HG03571 (cell line): ENCODE data around the gene TOM1.
"Not testable (repeated sequence)": the region's sequence is repeated elsewhere in the genome, so short reads cannot be mapped to it uniquely, and the experiment has no call there.

ENCODE experiments used
- ATAC-seq: cut with Tn5 transposase; IDR thresholded peaks from one replicate; pipeline ENCODE4 v1.9.1; 2021; ENCODE audit not compliant: unreplicated experiment

TOM1 gene

DNA sequence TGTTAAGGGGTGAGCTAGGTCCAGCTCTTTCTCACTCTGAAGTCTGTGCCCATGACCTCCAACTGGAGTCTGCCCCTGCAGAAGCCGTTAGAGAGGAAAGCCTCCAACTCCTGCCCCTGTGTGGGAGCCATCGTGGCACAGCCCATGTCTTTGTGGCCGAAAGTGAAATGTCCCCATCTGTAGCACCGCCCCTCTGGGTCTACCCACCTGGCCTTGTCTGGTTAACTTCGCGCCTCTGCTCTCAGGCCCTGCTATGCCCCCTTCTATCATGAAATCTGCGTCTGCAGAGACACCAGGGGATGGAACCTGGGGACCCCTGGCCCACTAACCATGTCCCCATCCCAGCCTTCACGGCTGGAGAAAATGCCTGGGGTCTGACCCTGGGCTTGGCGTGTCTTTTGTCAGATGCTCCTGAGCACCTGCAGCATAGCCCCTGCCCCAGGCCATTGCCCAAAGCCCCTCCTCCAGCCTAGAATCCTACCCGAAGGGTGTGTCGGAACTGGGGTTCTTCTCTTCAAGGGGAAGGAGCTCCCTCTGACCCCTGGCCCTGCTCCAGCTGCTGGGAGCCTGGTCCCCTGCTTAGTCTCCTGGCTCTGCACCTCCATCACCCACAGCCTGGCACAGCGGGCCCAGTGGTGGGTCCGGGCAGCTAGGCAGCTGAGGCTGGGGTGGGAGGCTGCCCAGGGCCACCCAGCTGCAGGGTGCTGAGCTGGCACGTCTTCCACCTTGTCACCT, 45.4 kb downstream of the TOM1 start:
- ATAC-seq: no peak

DNA sequence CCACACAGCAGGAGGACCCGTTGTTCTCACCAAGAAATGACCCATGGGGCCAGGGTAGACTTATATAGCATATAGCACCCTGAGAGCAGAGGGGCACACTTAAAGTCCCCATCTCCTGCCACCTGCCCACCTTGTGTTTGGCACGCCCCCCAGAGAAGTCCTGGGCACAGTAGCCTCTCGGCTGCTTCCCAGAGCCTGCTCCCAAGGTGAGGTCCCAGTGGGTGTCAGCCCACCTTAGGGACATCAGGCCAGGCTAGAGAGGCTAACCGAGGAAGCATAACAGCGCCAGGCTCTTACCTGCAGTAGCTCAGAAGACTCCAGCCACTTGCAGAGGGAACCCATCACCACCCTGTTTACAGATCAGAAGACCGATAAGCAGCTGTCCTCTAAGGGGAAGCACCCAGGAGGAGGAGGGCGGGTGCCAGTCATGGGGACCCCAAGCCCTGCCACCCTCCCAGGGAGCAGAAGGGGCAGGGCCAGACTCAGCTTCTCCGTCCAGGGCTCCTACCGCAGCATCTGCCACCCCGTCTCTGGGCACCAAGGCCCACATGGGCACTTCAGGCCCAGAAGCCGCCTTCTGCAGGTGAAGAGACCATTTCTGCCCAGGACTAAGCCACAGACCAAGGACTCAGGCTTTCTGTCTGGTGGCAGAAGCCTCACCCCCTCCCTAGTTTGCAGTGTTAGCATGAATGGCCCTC, 46.3 kb downstream of the TOM1 start:
- ATAC-seq: no peak

DNA sequence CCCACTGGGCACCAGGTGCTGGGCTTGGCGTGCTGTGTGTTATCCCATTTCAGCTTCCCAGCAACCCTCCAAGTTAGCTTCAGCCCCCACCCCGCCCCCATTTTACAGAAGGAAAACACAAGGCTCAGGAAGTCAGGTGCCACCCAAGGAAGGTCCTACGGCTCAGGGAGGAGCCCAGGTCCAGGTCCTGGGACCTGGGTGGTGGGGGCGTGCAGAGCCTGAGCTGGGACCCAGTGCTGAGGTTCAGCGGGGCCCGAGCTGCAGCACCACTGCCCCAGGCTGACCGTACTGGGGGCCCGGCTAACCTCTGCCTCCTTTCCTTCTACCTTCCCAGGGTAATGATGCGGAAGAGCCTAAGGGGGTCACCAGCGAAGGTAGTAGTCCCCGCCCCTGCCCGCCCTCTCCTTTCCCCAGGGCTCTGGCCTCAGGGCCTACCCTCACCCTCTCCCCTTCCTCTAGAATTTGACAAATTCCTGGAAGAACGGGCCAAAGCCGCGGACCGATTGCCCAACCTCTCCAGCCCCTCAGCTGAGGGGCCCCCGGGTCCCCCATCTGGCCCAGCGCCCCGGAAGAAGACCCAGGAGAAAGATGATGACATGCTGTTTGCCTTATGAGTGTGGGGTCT, 47.0 kb downstream of the TOM1 start:
- ATAC-seq: no peak

DNA sequence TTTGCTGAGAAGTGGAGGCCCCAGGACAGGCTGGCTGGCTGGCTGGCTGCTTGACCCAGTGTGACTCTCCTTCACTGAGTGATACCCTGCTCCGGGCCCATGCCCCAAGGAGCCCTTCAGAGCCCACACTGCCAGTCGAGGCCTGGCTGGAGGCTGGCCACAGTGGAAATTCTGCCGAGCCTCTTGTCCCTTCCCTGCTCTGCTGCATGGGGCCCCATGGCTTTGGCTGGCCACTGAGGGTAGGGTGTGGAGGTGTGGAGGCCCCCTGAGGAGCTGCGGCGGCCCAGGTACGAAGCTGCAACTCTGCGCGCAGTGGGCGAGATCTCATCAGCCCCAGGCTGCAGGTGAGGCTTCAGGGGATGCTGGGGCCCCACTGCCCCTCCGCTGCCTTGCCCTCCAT, 47.8 kb downstream of the TOM1 start:
- ATAC-seq: no peak

DNA sequence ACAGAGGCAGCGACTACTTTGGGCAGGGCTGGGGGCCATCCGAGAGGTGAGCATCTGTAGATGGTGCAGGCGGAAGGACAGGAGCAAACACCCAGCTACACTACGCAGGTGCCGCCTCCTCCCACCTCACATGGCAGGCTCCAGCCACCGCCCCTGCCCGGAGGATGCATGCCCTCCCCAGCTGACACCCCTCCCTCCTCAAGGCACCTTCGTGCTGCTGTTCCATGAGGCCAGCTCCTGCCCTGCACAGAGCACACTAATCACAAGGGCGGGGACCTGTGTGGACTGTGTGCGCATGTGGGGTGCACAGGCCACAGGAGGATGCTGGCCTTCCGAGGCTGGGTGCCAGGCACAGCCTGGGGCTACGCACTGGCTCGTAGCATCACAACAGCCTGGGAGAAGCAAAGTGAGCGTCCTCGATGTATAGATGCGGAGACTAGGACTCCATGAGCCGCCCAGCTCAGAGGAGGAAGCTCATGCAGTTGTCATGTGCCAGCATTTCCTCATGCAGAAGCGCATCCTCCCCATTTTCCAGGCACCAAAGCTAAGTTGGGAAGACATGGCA, 48.4 kb downstream of the TOM1 start:
- no peak for ATAC-seq

DNA sequence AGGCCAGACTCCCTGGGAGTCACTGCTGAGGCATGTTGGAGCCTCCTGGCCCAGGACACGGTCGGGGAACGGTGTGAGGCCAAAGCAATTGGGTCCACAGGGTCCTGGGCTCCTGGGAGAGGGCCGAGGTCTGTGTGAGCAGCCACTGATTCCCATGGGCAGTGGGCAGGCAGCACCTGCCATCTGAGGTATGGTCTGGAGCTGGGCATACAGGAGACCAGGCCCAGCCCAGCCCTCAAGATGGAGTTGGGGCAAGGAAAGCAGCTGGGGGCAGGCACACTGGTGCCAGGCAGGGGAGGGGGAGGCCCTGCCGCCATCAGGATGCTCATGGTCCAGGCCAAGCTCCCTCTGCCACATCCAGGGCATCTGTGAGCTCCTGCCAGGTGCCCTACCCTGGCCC, 49.0 kb downstream of the TOM1 start:
- no peak for ATAC-seq

DNA sequence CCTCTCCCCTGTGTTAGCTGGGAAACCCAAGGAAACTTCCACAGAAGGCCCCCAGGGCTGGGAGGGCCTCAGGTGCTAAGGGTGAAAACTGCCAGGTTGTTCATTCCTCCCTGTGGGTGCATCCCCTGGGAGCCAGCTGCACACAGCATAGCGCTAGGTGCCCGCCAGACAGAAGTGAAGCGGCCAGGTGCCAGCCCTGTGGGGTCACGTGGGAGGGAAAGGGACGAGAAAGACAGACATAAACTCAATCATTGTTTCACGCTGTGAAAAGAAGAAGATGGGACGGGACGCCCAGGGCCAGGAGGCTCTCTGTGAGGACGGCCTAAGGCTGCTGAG, 49.6 kb downstream of the TOM1 start:
- ATAC-seq: no peak

DNA sequence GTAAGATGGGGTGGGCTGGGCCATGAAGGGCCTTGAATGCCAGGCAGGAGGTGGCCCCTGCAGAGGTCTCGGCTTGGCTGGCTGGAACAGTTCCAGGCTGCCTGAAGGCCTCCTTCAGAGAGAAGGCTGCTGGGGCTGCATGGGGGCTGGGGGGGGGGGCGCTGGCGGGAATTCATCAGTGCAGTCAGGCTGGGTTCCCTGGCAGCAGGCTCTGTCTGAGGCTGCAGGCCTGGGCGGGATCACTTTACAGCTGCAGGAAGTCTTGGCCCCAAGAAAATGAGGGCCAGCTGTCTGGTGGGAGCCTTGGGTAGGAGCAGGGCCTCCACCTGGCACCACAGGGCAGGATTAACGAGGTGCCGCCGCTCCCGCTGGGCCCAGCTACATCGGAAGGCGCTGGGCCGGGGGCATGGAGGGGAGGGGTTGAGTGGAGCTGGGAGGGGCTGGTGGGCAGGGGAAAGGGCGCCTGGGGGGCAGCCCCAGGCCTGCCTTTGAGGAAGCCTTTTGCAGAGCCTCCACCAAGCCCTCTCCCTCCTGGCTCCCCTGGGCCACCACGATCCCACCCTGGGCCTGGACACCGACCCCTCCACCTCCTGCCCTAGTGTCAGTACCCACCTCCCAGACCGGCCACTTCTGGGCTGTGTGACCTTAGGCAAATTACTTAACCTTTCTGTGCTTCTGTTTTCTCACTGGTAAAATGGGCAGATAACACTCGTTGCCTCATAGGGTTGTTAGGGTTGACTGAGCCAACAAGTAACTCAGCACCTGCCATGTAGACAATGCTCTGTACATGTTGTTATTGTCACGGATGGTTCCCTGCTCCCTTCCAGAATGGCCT, 50.2 kb downstream of the TOM1 start:
- ATAC-seq: no peak

DNA sequence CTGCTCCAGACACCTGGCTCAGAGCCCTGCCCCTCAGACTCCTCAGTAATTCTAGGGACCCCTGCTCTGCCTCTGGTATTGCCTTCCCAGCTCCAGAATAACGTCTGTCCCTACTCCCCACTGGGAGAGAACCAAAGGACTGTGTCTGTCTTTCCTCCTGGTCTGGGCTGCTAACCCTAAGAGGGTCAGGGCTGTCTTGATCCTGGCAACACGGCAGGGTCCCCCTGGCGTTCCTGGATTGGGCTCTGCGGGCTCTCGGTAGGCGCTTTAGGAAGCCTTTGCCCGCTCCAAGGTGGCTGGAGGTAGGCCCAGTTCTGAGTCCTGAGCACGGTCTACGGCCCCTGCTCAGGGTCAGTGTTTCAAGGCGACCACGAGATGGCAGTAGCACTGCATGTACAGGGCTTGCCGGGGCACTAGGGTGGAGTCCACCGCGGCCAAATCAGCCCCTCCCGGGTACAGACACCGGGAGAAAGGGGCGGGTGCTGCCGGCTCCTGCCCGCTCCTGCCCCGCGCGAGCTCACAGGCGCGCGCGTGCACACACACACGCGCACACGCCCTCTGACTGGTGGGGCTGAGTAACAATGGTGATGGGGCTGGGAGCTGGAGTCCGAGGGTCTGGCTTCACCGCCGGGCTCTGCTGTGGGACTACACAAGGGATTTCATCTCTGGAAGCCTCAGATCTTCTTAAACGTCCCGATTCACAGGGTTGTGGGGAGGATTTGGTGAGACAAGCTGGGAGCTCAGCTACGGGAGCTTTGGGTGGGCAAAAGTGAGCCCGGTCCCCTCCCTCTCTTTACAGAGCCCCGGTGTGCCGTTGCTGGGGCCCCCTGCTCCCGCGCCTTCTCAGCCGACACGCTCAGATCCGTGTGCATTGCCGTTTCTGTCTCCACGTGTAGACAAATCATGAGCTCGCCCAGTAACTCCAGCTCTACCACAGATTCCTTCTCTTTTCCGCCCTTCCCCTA, 51.1 kb downstream of the TOM1 start:
- peak; percentile 64 for ATAC-seq

DNA sequence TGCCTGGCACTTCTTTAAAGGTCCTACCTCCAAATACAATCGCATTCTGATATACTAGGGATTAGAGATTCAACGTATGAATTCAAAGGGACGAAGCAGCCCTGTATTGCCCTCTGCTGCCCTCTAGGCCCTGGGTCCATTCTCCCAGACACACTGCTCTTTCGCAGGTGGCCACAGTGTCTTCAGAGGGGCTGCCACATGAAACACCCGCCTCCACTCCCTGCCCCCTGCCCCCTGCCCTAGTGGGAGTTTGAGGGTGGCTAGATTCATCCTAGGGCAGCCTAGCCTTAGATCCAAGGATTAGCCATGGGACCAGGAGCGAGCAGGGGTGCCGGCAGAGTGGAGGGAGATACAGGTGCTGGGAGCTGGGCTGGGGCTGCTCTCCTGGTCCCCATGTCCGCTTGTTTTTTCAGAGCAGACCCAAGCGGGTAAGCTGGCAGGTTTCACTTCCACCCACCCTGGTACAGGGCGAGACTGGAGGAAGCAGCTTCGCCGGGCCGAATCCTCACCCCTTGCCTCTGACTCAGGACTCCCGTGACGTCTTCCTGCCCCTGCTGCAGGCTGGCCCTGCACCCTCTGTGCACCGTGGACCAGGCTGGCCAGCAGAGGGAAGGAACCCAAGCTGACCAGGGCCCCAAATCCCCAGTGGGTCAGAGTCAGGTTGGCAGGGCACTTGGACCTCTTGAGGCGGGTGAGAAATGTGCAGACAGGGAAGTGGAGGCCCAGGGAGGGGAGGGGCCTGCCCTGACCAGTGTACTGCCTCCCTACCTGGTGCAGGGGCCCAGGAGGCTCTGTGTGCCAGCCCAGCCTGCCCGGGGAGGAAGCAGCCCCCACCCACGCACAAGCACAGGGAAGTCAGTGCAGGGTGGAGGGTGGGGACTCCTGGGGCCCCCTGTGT, 52.8 kb downstream of the TOM1 start:
- ATAC-seq: no peak

DNA sequence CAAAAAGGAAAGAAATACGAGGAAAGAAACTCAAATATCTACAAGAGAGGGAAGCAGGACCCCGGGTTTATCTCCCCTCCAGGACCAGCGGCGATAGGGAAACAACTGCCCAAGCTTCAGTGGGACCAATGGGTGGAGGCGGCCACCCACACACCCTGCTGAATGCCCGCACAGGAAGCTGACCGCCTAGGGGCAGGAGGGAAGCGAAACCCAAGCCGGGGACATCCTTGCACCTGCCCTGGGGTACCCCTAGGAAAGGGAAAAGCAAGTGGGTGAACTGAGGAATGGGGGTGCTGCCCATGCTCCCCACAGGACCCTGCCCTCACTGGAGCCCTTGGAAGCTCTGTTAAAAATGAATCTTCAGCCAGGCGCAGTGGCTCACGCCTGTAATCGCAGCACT, 53.6 kb downstream of the TOM1 start:
- ATAC-seq: no peak

DNA sequence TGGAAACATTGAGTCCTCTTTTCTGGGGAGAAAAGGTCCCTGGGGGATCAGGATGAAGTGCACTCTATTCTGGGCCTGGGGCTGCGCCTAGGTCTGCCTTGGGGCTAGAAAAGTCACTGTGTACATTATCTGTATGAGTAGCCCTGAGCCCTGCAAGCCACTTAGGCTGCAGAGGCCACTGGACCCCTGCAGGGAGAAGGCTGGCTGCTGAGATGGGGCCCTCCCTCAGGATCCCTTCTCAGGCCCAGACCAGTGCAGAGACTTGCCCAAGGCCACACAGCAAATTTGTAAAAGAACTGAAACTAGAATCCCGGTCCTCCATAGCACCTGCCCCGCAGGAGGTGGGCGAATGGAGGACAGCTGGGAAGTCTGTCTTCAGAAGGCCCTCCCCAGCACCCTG, 54.4 kb downstream of the TOM1 start:
- no peak for ATAC-seq

DNA sequence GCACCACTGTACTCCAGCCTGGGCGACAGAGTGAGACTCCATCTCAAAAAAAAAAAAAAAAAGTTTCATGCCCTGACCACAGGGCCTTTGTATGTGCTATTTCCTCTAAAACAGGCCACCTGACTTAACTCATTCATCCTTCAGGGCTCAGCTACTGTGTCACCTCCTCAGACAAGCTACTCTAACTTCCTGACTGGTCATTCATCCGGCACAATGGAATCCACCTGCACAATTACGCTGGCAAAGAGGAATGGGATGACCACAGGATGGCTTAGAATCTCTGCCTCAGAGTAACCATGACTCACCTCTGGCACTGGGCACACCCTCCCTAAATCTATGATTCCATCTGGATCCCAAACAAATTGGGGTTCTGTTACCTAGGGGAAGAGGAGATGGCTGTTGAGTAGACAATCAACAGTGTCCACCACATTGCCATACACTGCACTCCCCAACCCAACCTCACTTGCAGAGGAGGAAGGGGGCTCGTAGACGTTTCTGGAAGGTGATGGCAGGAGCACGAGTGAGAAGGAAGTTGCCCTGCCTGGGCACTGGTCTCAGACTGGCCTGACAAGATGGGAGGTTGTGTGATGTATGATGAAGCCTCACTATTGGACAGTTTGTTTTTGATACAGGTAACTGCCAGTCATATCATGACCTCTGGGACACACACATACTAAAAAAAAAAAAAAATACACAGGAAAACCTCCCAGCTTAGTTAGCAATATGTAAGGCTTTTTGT, 58.4 kb downstream of the TOM1 start:
- ATAC-seq: no peak

DNA sequence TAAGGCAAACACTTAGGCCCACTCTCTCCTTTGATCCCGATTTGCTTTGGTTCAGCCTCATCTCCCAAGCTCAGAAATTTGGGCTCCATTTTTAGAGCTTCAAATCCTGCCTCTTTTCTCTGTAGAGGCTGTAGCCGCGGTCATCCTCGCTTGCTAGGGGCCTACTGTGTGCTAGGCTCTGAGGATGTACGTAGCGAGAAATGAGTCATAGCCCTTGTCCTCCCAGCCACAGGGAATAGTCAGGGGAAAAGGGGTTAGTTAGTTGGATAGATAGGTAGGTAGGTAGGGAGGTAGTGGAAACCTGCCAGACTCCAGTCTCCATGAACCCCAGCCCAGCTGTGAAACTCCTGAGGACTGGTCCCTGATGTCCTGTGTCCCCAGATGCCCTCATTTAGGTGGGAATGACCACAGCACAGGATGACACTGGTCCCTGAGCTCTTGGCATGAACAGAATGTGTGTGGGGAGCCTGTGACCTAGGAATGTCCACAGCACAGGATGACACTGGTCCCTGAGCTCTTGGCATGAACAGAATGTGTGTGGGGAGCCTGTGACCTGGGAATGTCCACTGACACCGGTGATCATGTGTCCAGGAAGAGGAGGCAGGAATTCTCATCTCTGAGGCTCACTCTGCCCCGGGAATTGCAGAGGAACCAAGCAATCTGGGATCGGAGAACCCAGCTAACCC, 59.8 kb downstream of the TOM1 start:
- no peak for ATAC-seq

DNA sequence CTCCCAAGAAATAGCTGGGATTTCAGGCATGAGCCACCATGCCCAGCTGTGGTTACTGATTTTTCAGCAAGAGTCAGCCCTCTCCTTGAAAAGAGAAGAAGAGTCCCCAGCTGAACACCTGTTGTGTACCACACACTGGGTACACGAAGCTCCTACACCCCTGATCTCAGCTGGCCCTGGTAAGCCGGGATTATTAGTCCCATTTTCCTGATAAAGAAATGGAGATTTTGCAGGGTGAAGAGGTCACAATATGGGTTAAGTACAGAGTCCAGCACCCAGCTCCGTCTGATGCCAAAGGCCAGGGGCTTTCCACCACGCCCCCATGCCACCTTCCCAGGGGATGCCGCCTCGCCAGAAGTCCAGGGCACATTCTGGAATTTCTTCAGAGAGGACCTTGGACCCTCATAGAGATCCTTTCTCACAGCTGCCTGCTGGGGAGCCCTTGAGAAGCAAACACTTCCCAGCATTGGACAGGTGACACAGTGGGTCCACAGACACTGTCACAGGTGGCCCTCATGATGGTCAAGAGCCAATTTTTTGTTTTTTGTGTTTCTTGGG, 61.4 kb downstream of the TOM1 start:
- no peak for ATAC-seq

DNA sequence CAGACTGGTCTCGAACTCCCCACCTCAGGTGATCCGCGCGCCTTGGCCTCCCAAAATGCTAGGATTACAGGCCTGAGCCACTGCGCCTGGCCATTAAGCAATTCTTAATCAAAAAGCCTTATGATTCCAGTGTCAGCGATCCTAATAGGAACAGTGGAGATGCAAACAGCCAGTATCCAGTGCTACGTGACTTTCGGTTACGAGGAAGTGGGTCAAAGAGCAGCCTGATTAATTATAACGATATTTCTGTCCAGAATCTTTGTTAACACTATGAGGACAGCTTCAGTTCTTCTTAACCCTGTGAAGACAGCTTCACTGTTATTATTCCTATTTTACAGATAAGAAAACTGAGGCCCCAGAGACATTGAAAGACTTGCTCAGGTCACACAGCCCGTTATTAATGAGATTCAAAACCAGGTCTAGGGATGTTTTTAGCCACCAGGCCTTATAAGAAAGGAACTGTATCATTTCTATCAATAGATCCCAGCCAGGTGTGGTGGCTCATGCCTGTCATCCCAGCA, 63.9 kb downstream of the TOM1 start:
- ATAC-seq: no peak

DNA sequence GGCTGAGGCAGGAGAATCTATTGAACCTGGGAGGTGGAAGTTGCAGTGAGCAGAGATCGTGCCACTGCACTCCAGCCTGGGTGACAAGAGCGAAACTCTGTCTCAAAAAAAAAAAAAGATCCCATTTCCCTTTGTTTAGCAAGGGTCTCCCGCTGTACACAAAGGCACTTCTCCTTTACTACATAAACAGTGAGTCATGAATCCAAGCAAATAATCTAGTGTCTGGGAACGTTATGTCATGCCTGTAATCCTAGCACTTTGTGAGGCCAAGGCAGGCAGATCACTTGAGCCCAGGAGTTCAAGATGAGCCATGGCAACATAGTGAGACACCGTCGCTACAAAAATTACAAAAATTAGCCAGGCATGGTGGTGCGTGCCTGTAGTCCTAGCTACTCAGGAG, 64.5 kb downstream of the TOM1 start:
- ATAC-seq: not testable (repeated sequence)
